H1 (cell line): ENCODE measurements around the gene SPG7. TPM values are rescaled to one million over a fixed set of nuclear protein-coding genes. Genes with fewer than 3 reads are reported as not detected.

Experiments
- CTCF ChIA-PET: fragments of 300-600 bp; sonication (Branson Sonifier 250); formaldehyde crosslinking; loops from one replicate; lab custom pipeline; 2021; ENCODE audit not compliant: partially characterized antibody; lab: Charles Lee
- POLR2A ChIA-PET: fragments of 300-600 bp; sonication (Branson Sonifier 250); formaldehyde crosslinking; loops from one replicate; lab custom pipeline; 2021; ENCODE audit warnings: inconsistent platforms; ENCODE audit not compliant: partially characterized antibody; lab: Charles Lee
- DNase-seq, 2 experiments: peaks; one replicate each; pipeline versions ENCODE4 v3.0.0 to v3.0.0-alpha.2; 2010 to 2022; ENCODE audit warnings: low spot score in 2 of 2, low read depth in 1 of 2, mixed read lengths in 1 of 2
- FAIRE-seq: peaks from 2 replicates; lab custom pipeline; 2011; peaks lifted over from hg19 to GRCh38; lab: Jason Lieb, UNC
- H2AFZ ChIP-seq: 2 replicates; pipeline ENCODE4 v1.8.1; 2012; ENCODE audit warnings: low read length, inconsistent platforms
- H2AK5ac ChIP-seq: 2 replicates; pipeline ENCODE4 v1.6.1; 2013; ENCODE audit warnings: low read depth, low read length
- H2BK120ac ChIP-seq: replicated peaks from 2 replicates; pipeline ENCODE3; 2013; ENCODE audit warnings: low read depth, low read length, inconsistent platforms
- H2BK12ac ChIP-seq: 2 replicates; pipeline ENCODE4 v1.6.1; 2013; ENCODE audit warnings: low read depth, low read length
- H2BK15ac ChIP-seq: 2 replicates; pipeline ENCODE4 v1.6.1; 2013; ENCODE audit warnings: low read length
- H2BK20ac ChIP-seq: 2 replicates; pipeline ENCODE4 v1.6.1; 2013; ENCODE audit warnings: low read length
- H2BK5ac ChIP-seq: 2 replicates; pipeline ENCODE4 v1.6.1; 2013; ENCODE audit warnings: low read depth, low read length
- H3K14ac ChIP-seq: 2 replicates; pipeline ENCODE4 v1.6.1; 2013; ENCODE audit warnings: inconsistent platforms; ENCODE audit not compliant: insufficient read length
- H3K18ac ChIP-seq: 2 replicates; pipeline ENCODE4 v1.6.1; 2013; ENCODE audit warnings: low read length; ENCODE audit errors: extremely low read depth
- H3K23ac ChIP-seq: 2 replicates; pipeline ENCODE4 v1.6.1; 2013; ENCODE audit warnings: inconsistent platforms; ENCODE audit not compliant: insufficient read length
- H3K23me2 ChIP-seq: 2 replicates; pipeline ENCODE4 v1.6.1; 2013; ENCODE audit warnings: low read depth, low read length
- H3K27ac ChIP-seq: 2 replicates; pipeline ENCODE4 v1.6.1; 2011; ENCODE audit warnings: low read depth, low read length, inconsistent platforms
- H3K27me3 ChIP-seq, 4 experiments: replicated peaks in 1 of 4; 1 replicate in 1 of 4; 2 replicates in 3 of 4; pipeline versions ENCODE4 v1.6.1 to v1.8.1; 2011 to 2013; ENCODE audit warnings: low read length in 3 of 4, mild to moderate bottlenecking in 3 of 4, inconsistent platforms in 2 of 4, mixed read lengths in 2 of 4, moderate library complexity in 1 of 4; ENCODE audit not compliant: control insufficient read depth in 3 of 4, insufficient read depth in 3 of 4; ENCODE audit errors: extremely low read depth in 1 of 4
- H3K36me3 ChIP-seq, 4 experiments: 2 replicates each; pipeline versions ENCODE4 v1.6.1 to v1.8.1; 2011 to 2013; ENCODE audit warnings: mild to moderate bottlenecking in 4 of 4, low read length in 3 of 4, moderate library complexity in 2 of 4, control low read depth in 1 of 4, inconsistent platforms in 1 of 4; ENCODE audit not compliant: insufficient read depth in 4 of 4, control insufficient read depth in 2 of 4
- H3K4ac ChIP-seq: replicated peaks from 2 replicates; pipeline ENCODE3; 2013; ENCODE audit warnings: low read length, low read depth, mixed read lengths, inconsistent platforms; ENCODE audit not compliant: insufficient read length
- H3K4me1 ChIP-seq, 4 experiments: replicated peaks in 1 of 4; 1 replicate in 1 of 4; 2 replicates in 3 of 4; pipeline versions ENCODE4 v1.6.1 to v1.8.1; 2011 to 2013; ENCODE audit warnings: low read length in 3 of 4, inconsistent platforms in 2 of 4, mixed read lengths in 1 of 4; ENCODE audit not compliant: insufficient read depth in 4 of 4, control insufficient read depth in 3 of 4
- H3K4me2 ChIP-seq, 2 experiments: 2 replicates each; pipeline versions ENCODE4 v1.6.1 to v1.8.1; 2011 to 2013; ENCODE audit warnings: low read depth in 2 of 2, low read length in 2 of 2, control low read depth in 1 of 2, inconsistent platforms in 1 of 2, mild to moderate bottlenecking in 1 of 2; ENCODE audit not compliant: insufficient read depth in 1 of 2
- H3K4me3 ChIP-seq, 4 experiments: fragments of 200-600, 300-600 bp in 1 of 4; sonication (generic), shearing (Covaris generic), sonication (Bioruptor Twin) in 1 of 4; 2 replicates each; pipeline versions ENCODE4 v1.5.1 to v1.8.1; 2011 to 2016; ENCODE audit warnings: low read length in 4 of 4, low read depth in 3 of 4, control low read depth in 2 of 4, inconsistent platforms in 2 of 4, mild to moderate bottlenecking in 2 of 4, mixed read lengths in 1 of 4, moderate library complexity in 1 of 4; ENCODE audit not compliant: insufficient read depth in 2 of 4; ENCODE audit errors: extremely low read depth in 1 of 4
- H3K56ac ChIP-seq: replicated peaks from 2 replicates; pipeline ENCODE3; 2013; ENCODE audit warnings: low read depth, mild to moderate bottlenecking, mixed read lengths, low read length, inconsistent platforms; ENCODE audit not compliant: insufficient read length
- H3K79me1 ChIP-seq: 2 replicates; pipeline ENCODE4 v1.6.1; 2013; ENCODE audit warnings: low read depth, low read length, control low read depth
- H3K79me2 ChIP-seq, 2 experiments: 2 replicates each; pipeline versions ENCODE4 v1.6.1 to v1.8.1; 2012 to 2013; ENCODE audit warnings: low read length in 2 of 2, mild to moderate bottlenecking in 2 of 2, inconsistent platforms in 1 of 2; ENCODE audit not compliant: insufficient read depth in 2 of 2, control insufficient read depth in 1 of 2
- H3K9ac ChIP-seq, 4 experiments: replicated peaks in 1 of 4; 1 replicate in 1 of 4; 2 replicates in 3 of 4; pipeline versions ENCODE4 v1.6.1 to v1.8.1; 2011 to 2013; ENCODE audit warnings: low read depth in 3 of 4, low read length in 3 of 4, control low read depth in 2 of 4, mild to moderate bottlenecking in 2 of 4, moderate library complexity in 2 of 4, inconsistent platforms in 1 of 4; ENCODE audit errors: extremely low read depth in 1 of 4
- H3K9me3 ChIP-seq, 2 experiments: 2 replicates each; pipeline versions ENCODE4 v1.6.1 to v1.8.1; 2012 to 2013; ENCODE audit warnings: mild to moderate bottlenecking in 2 of 2, moderate library complexity in 2 of 2, control low read depth in 1 of 2, inconsistent platforms in 1 of 2, low read depth in 1 of 2, low read length in 1 of 2, mixed read lengths in 1 of 2; ENCODE audit not compliant: insufficient read depth in 2 of 2
- H4K20me1 ChIP-seq, 2 experiments: replicated peaks in 1 of 2; 2 replicates each; pipeline versions ENCODE3 to v1.8.1; 2011 to 2013; ENCODE audit warnings: inconsistent platforms in 2 of 2, low read length in 2 of 2, mild to moderate bottlenecking in 1 of 2; ENCODE audit not compliant: insufficient read depth in 2 of 2, control insufficient read depth in 1 of 2
- H4K5ac ChIP-seq: 2 replicates; pipeline ENCODE4 v1.6.1; 2013; ENCODE audit warnings: low read length, low read depth, mixed read lengths, inconsistent platforms; ENCODE audit not compliant: insufficient read length
- H4K8ac ChIP-seq: 2 replicates; pipeline ENCODE4 v1.8.0; 2013; ENCODE audit warnings: mild to moderate bottlenecking, moderate library complexity, low read length, inconsistent platforms; ENCODE audit not compliant: insufficient read depth; ENCODE audit errors: extremely low read depth
- H4K91ac ChIP-seq: replicated peaks from 2 replicates; pipeline ENCODE3; 2013; ENCODE audit warnings: low read length, mixed read lengths, inconsistent platforms; ENCODE audit not compliant: insufficient read length
- CTBP2 ChIP-seq: IDR thresholded peaks from 2 replicates; pipeline ENCODE4 v1.7.0; 2011; ENCODE audit warnings: borderline replicate concordance, mild to moderate bottlenecking, moderate library complexity, mixed read lengths, low read length; ENCODE audit not compliant: insufficient read depth, insufficient read length
- CTCF ChIP-seq, 3 experiments: IDR thresholded peaks; 1 replicate in 2 of 3; 2 replicates in 1 of 3; pipeline versions ENCODE4 v1.5.1 to v1.6.1; 2011; ENCODE audit warnings: low read length in 3 of 3, mild to moderate bottlenecking in 3 of 3, inconsistent platforms in 2 of 3, low read depth in 1 of 3, moderate library complexity in 1 of 3; ENCODE audit not compliant: insufficient read depth in 1 of 3; ENCODE audit errors: control extremely low read depth in 1 of 3
- JUND ChIP-seq: IDR thresholded peaks from 2 replicates; pipeline ENCODE4 v1.6.1; 2011; ENCODE audit warnings: mild to moderate bottlenecking, improper control_type of control experiment, low read length
- KDM5A ChIP-seq: fragments of 200-600 bp; IDR thresholded peaks from 2 replicates; pipeline ENCODE4 v1.7.1; 2012; ENCODE audit warnings: mild to moderate bottlenecking, low read length, inconsistent platforms, mixed read lengths
- RAD21 ChIP-seq, 2 experiments: IDR thresholded peaks in 1 of 2; conservative IDR thresholded peaks in 1 of 2; 2 replicates each; pipeline ENCODE4 v1.6.1; 2011; ENCODE audit warnings: low read depth in 2 of 2, low read length in 2 of 2, improper control_type of control experiment in 1 of 2, inconsistent platforms in 1 of 2, mild to moderate bottlenecking in 1 of 2, moderate library complexity in 1 of 2
- SIN3A ChIP-seq, 2 experiments: IDR thresholded peaks in 1 of 2; conservative IDR thresholded peaks in 1 of 2; 2 replicates each; pipeline ENCODE4 v1.6.1; 2011 to 2012; ENCODE audit warnings: low read length in 2 of 2, improper control_type of control experiment in 1 of 2, low read depth in 1 of 2, mild to moderate bottlenecking in 1 of 2
- SP2 ChIP-seq: IDR thresholded peaks from 2 replicates; pipeline ENCODE4 v1.6.1; 2012; ENCODE audit warnings: mild to moderate bottlenecking, low read length, inconsistent platforms
- TBP ChIP-seq: IDR thresholded peaks from 2 replicates; pipeline ENCODE4 v1.6.1; 2011; ENCODE audit warnings: low read depth, low read length, improper control_type of control experiment
- TCF12 ChIP-seq: IDR thresholded peaks from 2 replicates; pipeline ENCODE4 v1.6.1; 2011; ENCODE audit warnings: low read depth, mild to moderate bottlenecking, low read length
- WGBS, 2 experiments: shearing (Covaris generic) in 1 of 2; methylation state at CpG; one replicate each; pipeline versions ENCODE4 v1.1.6 to v1.1.7; 2013 to 2015; ENCODE audit warnings: low lambda C conversion rate in 2 of 2, mixed read lengths in 2 of 2, inconsistent platforms in 1 of 2, low coverage in 1 of 2, missing lambda C conversion rate in 1 of 2; ENCODE audit not compliant: insufficient replicate concordance in 2 of 2, insufficient coverage in 1 of 2, insufficient read length in 1 of 2; ENCODE audit errors: extremely low coverage in 1 of 2, missing lambda C conversion rate in 1 of 2; 5-methylcytosine and 5-hydroxymethylcytosine counted together
- polyA plus RNA-seq, 7 experiments: library from polyadenylated mRNA; depleted of rRNA in 3 of 7; stranded (reverse) in 5 of 7; unstranded in 2 of 7; fragments of >200 nt in 5 of 7; fragments of 200-250 nt in 2 of 7; gene quantifications; 1 replicate in 5 of 7; 2 replicates in 1 of 7; 4 replicates in 1 of 7; pipeline versions ENCODE4 v1.2.1 to v1.2.3, GENCODE V29; 2011 to 2013; ENCODE audit warnings: missing spikeins in 2 of 7, mixed read lengths in 2 of 7
- total RNA-seq: library from RNA; stranded (reverse); fragmentation: NEBNext Ultra II Directional; extraction: Animal tissue kit (Norgen Biotek cat#: 25700); gene quantifications from 2 replicates; pipeline ENCODE4 v1.2.1, GENCODE V29; 2021

SPG7 gene
- total and polyA plus RNA-seq, 2 of the 8 experiments (the other 6 are each of a cell fraction or from before 2014, with no cell fraction given) = 72.1 to 113 TPM

- no peak overlapping the region for H2AFZ ChIP-seq
- no peak overlapping the region for H2BK12ac ChIP-seq
- no peak overlapping the region for H3K9ac ChIP-seq
- H2AK5ac ChIP-seq = no peak overlapping the region
- 34% methylated on average over 8 of the region's 8 CpGs; no CpG with 5 or more reads in 1 of the 2 experiments for WGBS, 2 experiments
- no peak overlapping the region for H3K23ac ChIP-seq
- H4K8ac ChIP-seq = no peak overlapping the region
- H3K79me1 ChIP-seq = no peaks in the 10 kb centered on the region
- ChIA-PET POLR2A (interaction anchor here (0.6 to 1.2 kb wide), 8 partner anchors 10 to 186 kb away, joined by 3 to 5 read pairs (median 3); partner anchors contain the start of gene CDK10), CTCF (interaction anchor here (0.6 to 4.8 kb wide), 26 partner anchors 8 to 190 kb away, joined by 3 to 56 read pairs (median 4); partner anchors contain the start of gene DPEP1)
- H3K79me2 ChIP-seq = no peaks in the 10 kb centered on the region
- H2BK5ac ChIP-seq = 0 out of 2 replicates have a peak overlapping the region, but pooled peaks have one; percentile 56
- no peak for FAIRE-seq
- peaks cover 0 to 11% (median 9%) of the 10 kb centered on the region in 4 experiments; a peak in 5 of 7 replicates for H3K4me1 ChIP-seq
- H2BK15ac ChIP-seq = 0 out of 2 replicates have a peak overlapping the region, but pooled peaks have one; percentile 4
- no peak overlapping the region for H3K4ac ChIP-seq
- peaks cover 0 to 11% of the 10 kb centered on the region in 2 experiments for H4K20me1 ChIP-seq
- H3K23me2 ChIP-seq = peaks cover 2% of the 10 kb centered on the region
- no peak overlapping the region for H3K4me3 ChIP-seq
- H3K27me3 ChIP-seq = no peaks in the 10 kb centered on the region; a peak in 1 of 7 replicates
- H3K4me2 ChIP-seq = no peak overlapping the region
- no peaks in the 10 kb centered on the region for H3K36me3 ChIP-seq
- H3K56ac ChIP-seq = no peak overlapping the region
- no peak overlapping the region for H3K14ac ChIP-seq
- no peak overlapping the region; the same call in 1 of the 2 replicates for H3K18ac ChIP-seq
- DNase-seq = peak; percentile 61 to 88
- H4K91ac ChIP-seq = no peak overlapping the region
- no peak overlapping the region for H2BK120ac ChIP-seq
- no peak overlapping the region for H3K27ac ChIP-seq
- no peak overlapping the region for H2BK20ac ChIP-seq
- no peaks in the 10 kb centered on the region for H3K9me3 ChIP-seq
- H4K5ac ChIP-seq = no peak overlapping the region
- TF ChIP-seq TBP (0 out of 2 replicates have a peak, but pooled peaks have one; percentile 15), JUND (no peak), KDM5A (no peak), RAD21 (IDR thresholded peaks at IDR 0.05 in 1 of 2, conservative IDR thresholded peaks at IDR 0.05 in 1 of 2; ENCODE audit: low read depth in 2 of 2, low read length in 2 of 2) (peak; percentile 59 to 72), CTCF (IDR thresholded peaks at IDR 0.05; ENCODE audit: control extremely low read depth in 1 of 3, insufficient read depth in 1 of 3, low read depth in 1 of 3, low read length in 3 of 3) (peak; percentile 81 to 85 (median 82)), CTBP2 (no peak), SIN3A (conservative IDR thresholded peaks at IDR 0.05 in 1 of 2, IDR thresholded peaks at IDR 0.05 in 1 of 2; ENCODE audit: low read depth in 1 of 2, low read length in 2 of 2) (no peak), SP2 (no peak), TCF12 (0 out of 2 replicates have a peak, but pooled peaks have one; percentile 20)
Observed at GRCh38 chr16:89599451-89599858, 91.3 kb downstream of the SPG7 start.
